Measurements from ENCODE around the gene CC2D1B. TPM values are rescaled to one million over a fixed set of nuclear protein-coding genes. Genes with fewer than 3 reads are reported as not detected.

CC2D1B gene, protein sequence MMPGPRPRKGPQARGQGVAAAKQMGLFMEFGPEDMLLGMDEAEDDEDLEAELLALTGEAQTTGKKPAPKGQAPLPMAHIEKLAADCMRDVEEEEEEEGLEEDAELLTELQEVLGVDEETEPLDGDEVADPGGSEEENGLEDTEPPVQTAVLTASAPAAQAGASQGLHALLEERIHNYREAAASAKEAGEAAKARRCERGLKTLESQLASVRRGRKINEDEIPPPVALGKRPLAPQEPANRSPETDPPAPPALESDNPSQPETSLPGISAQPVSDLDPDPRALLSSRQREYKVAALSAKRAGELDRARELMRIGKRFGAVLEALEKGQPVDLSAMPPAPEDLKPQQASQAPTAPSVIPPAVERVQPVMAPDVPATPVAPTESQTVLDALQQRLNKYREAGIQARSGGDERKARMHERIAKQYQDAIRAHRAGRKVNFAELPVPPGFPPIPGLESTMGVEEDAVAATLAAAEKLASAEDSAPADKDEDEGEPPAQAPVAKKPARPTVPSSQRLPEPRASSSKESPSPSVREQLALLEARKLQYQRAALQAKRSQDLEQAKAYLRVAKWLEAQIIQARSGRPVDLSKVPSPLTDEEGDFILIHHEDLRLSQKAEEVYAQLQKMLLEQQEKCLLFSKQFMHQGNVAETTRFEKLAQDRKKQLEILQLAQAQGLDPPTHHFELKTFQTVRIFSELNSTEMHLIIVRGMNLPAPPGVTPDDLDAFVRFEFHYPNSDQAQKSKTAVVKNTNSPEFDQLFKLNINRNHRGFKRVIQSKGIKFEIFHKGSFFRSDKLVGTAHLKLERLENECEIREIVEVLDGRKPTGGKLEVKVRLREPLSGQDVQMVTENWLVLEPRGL
- 10 to 100 TPM; 27.1 to 33.1 TPM for total RNA-seq

DNA sequence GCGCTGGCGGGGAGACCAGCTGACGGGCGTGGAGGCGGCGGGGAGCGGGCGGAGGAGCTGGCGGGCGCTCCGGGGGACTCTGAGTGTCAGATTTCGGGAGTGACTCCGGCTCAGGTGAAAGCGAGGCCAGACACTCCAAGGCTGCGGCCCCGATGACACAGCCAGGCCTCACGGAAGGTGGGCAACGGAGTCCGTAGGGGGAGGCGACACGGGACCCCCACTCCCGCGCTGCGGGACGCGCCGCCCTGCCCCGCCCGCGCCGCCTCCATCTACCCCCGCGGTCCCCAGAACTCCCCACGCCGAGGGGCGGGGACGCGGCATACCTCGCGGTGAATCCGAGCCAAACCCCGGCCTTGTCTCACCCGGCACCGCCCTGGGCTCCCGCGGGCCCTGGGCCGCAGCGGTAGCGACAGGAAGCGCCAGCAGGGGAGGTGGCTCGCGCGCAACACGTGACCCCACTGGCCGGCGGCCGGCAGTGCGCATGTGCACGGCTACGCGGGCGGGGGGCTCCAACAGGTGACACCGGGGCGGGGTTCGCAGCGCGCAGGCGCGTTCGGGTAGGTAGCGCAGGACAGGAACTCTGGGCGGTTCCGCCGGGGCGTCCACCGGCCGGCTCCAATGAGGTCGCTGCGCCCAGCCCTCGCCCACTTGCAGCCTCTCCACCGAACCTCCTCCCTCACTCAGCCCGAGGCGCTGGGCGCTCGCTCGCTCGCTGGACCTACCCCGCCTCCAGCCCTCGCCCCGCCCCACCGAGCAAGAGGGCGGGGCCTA, at the start of gene CC2D1B:
Gene CC2D1B, minus strand, starts transcription at position 460 of the 771 bp plus-strand sequence. CDS start 1,585 bp downstream, outside the sequence.
- ChIA-PET CTCF (interaction anchor here (0.6 to 2.0 kb wide), 7 partner anchors 38 to 334 kb away, joined by 3 to 7 read pairs (median 3); no protein-coding TSS in a partner anchor), POLR2A (interaction anchor here (0.5 to 3.2 kb wide), 7 partner anchors 9 to 360 kb away, joined by 3 to 21 read pairs (median 4); partner anchors contain the start of genes ORC1, PRPF38A and ZYG11B)
- peak; percentile 100 for DNase-seq
- Mint-ChIP-seq H3K36me3 (peaks cover 20% of the 10 kb centered on the region), H3K27ac (peak within 1 kb of the TSS; percentile 89), H3K9me3 (no peaks in the 10 kb centered on the region), H3K4me1 (ENCODE audit: low read depth) (peaks cover 47% of the 10 kb centered on the region), H3K4me3 (peak within 1 kb of the TSS; percentile 84), H3K27me3 (no peaks in the 10 kb centered on the region)
- intact Hi-C loops (cut with micrococcal nuclease): loop anchor here (1.0 to 10.0 kb wide), 10 partner anchors 38 to 1129 kb away; partner anchors contain the start of genes BTF3L4, CPT2, CZIB and ORC1

DNA sequence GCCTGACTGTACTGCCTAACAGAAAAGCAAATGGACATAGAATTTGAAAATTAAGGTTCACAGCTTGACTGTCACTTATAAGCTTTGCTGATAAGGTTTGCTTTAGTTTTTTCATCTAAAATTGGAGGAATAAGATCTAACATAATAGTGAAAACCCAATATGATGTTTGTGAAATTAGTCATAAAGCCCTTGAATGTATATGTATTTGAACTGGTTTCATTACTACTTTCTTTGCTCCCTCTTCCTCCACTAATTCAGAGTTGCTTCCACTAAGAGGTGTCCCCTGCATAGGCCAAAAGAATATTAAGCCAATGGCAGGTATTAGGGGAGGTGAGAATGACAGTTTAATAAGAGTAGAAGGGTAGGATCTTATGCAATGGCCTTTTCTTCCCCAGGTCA, 48.9 kb upstream of the CC2D1B start:
- POLR2A ChIA-PET: interaction anchor here (2.3 kb wide), 1 partner anchor 11 kb away, joined by 8 read pairs; the partner anchor contains the start of genes ORC1 and PRPF38A
- Mint-ChIP-seq H3K36me3 (peaks cover 70% of the 10 kb centered on the region), H3K4me1 (ENCODE audit: low read depth) (peaks cover 23% of the 10 kb centered on the region), H3K27ac (peak overlapping the region; percentile 45), H3K9me3 (no peaks in the 10 kb centered on the region), H3K4me3 (no peak overlapping the region), H3K27me3 (no peaks in the 10 kb centered on the region)
- intact Hi-C loops (cut with micrococcal nuclease): no loop called here
- CTCF ChIA-PET: no interaction called here
- no peak for DNase-seq

DNA sequence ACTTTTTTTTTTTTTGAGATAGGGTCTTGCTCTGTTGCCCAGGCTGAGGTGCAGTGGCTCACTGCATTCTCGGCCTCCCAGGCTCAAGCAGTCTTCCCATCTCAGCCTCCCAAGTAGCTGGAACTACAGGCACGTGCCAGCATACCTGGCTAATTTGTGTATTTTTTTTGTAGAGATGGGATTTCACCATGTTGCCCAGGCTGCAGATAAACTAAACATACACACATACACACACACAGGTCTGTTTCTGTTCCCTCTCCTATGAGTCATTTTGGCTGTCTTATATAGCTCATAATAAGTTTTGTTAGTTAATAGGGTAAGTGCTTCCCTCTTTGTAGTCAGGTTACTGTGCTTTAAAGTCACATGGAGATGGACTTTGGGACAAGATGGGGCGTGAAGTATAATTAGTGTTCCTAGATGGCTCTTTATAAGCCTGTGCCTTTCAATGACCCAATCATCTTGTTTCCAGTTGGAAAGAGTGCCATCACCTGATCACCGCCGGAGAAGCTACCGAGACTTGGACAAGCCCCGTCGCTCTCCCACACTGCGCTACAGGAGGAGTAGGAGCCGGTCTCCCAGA, 47.5 kb upstream of the CC2D1B start:
- peaks cover 70% of the 10 kb centered on the region for H3K36me3 Mint-ChIP-seq
- no peaks in the 10 kb centered on the region for H3K27me3 Mint-ChIP-seq
- CTCF ChIA-PET: interaction anchor here (1.1 kb wide), 1 partner anchor 10 kb away, joined by 3 read pairs; no protein-coding TSS in a partner anchor
- POLR2A ChIA-PET: interaction anchor here (2.3 kb wide), 1 partner anchor 9 kb away, joined by 8 read pairs; the partner anchor contains the start of genes ORC1 and PRPF38A
- H3K27ac Mint-ChIP-seq: peak overlapping the region; percentile 26
- intact Hi-C loops (cut with micrococcal nuclease): no loop called here
- peaks cover 15% of the 10 kb centered on the region for H3K4me1 Mint-ChIP-seq (ENCODE audit: low read depth)
- DNase-seq: no peak
- no peaks in the 10 kb centered on the region for H3K9me3 Mint-ChIP-seq
- no peak overlapping the region for H3K4me3 Mint-ChIP-seq

DNA sequence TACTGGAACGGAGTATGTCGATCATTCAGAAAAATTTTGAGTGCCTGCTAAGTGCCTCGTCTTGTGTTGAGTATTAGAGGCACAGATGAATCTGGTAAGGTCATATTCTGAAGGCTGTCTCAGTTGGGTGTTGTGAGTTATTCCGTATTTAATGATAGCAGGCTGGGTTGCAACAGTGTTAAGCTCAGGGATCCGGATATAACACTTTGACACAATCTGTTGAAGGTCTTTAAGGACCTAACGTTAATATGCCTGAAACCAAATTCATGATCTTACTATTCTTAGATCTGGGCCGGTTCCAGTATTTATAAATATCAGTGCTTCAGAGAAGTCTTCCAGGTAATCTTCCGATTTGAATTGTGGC, 39.0 kb upstream of the CC2D1B start:
- ChIA-PET CTCF (interaction anchor here (0.8 to 4.6 kb wide), 10 partner anchors 12 to 292 kb away, joined by 3 to 40 read pairs (median 4); no protein-coding TSS in a partner anchor), POLR2A (interaction anchor here (1.0 to 2.4 kb wide), 15 partner anchors 9 to 350 kb away, joined by 3 to 21 read pairs (median 5); partner anchors contain the start of genes BTF3L4, CC2D1B, SHISAL2A and TUT4)
- no peak for DNase-seq
- Mint-ChIP-seq H3K4me1 (ENCODE audit: low read depth) (peaks cover 39% of the 10 kb centered on the region), H3K9me3 (no peaks in the 10 kb centered on the region), H3K4me3 (peak overlapping the region; percentile 100), H3K36me3 (peaks cover 52% of the 10 kb centered on the region), H3K27ac (peak overlapping the region; percentile 96), H3K27me3 (no peaks in the 10 kb centered on the region)
- intact Hi-C loops (cut with micrococcal nuclease): loop anchor here (1.0 to 5.0 kb wide), 8 partner anchors 19 to 349 kb away; partner anchors contain the start of genes BTF3L4, CC2D1B and ZFYVE9

DNA sequence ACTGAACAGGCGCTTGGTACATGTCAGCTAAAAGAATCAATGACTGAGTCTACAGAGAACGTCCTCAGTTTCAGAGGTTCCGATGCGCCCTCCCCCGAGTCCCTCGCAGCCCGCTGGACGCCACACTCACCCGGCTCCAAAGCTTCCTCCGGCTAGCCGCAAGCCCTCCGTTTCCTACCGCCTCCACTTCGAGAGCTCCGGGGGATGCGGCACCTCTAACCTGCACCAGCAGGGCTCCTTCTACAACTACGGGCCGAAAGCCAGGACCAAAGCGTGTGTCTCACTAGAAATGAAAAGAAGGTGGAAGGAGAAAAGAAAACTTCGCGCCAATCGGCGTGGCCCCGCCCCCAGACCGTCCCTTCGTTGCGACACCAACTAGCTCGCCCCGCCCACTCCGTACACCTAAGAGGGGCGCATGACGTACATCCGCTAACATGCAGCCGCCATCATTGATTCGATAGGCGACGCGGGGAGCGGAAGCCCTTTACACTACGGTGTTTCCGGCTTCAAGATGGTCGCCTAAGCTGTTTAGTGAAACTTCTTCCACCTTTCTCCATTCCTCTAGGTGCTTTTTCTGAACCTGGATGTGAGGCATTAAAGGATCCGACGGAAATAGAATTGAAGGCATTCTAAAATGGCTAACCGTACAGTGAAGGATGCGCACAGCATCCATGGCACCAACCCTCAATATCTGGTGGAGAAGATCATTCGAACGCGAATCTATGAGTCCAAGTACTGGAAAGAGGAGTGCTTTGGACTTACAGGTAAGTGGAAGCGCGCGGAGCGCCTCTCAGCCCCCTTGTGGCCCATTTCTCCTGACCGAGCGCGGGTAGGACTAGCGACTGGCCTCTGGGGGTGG, 38.3 kb upstream of the CC2D1B start, which contains the start of the genes ORC1 and PRPF38A:
Gene ORC1, minus strand, starts transcription at position 308 of the 859 bp plus-strand sequence. CDS start 2,200 bp downstream, outside the sequence.
Gene PRPF38A, plus strand, starts transcription at position 487 of the 859 bp plus-strand sequence. Its CDS starts 148 bp downstream, at position 635.
- DNase-seq: peak; percentile 99
- Mint-ChIP-seq H3K4me3 (peak within 1 kb of the TSS; percentile 100), H3K27me3 (no peaks in the 10 kb centered on the region), H3K4me1 (ENCODE audit: low read depth) (peaks cover 39% of the 10 kb centered on the region), H3K27ac (peak within 1 kb of the TSS; percentile 96), H3K9me3 (no peaks in the 10 kb centered on the region), H3K36me3 (peaks cover 56% of the 10 kb centered on the region)
- ChIA-PET POLR2A (interaction anchor here (0.7 to 2.4 kb wide), 20 partner anchors 10 to 372 kb away, joined by 3 to 21 read pairs (median 4); partner anchors contain the start of genes BTF3L4, CC2D1B, SHISAL2A and TUT4), CTCF (interaction anchor here (0.8 to 4.6 kb wide), 13 partner anchors 11 to 293 kb away, joined by 3 to 40 read pairs (median 4); no protein-coding TSS in a partner anchor)
- intact Hi-C loops (cut with micrococcal nuclease): loop anchor here (1.0 to 5.0 kb wide), 8 partner anchors 20 to 348 kb away; partner anchors contain the start of genes BTF3L4, CC2D1B and ZFYVE9

DNA sequence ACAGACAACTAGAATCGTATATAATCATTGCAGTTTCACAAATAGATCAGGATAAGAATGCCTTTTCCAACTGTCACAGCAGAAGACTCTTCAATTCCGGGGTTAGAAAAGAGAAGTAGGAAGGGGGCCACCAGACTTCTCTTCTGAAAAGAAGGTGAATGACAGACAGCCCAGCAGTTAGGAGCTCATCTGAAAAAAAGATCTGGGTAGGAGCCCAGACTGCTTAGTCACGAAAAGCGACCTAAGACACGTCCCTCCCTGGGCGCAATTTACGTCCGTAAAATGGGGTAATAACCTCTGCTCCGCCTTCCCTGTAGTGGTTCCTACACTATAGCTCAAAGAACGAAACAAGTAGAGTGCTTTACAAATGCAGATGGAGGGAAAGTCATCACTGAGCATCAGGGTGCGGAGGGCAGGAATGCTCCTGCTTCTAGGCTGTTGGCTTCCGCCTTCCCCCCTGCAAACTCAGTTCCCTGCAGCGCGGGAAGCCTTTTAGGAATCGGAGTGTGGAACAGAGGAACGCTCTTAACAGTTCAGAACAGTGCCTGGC, 37.6 kb upstream of the CC2D1B start:
- H3K36me3 Mint-ChIP-seq: peaks cover 54% of the 10 kb centered on the region
- no peaks in the 10 kb centered on the region for H3K27me3 Mint-ChIP-seq

DNA sequence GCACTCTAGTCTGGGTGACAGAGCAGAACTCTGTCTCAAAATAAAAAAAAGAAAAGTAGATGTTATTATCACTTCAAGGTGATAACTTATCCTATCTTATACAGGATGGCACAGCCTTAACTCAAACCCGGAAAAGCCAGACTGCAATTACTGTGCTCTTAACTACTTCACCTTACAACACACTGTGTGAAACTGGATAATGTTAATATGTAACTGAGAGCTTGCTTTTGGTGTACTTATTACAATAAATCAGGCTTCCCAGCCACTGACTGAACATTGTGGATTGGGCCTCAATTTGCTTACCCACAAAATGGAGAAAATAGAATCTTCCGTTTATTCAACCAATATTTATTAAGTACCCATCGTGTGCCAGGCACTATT, 36.8 kb upstream of the CC2D1B start:
- no peak overlapping the region for H3K27ac Mint-ChIP-seq
- H3K9me3 Mint-ChIP-seq: no peaks in the 10 kb centered on the region
- POLR2A ChIA-PET: no interaction called here
- CTCF ChIA-PET: interaction anchor here (4.6 kb wide), 1 partner anchor 283 kb away, joined by 40 read pairs; no protein-coding TSS in a partner anchor
- peak overlapping the region; percentile 100 for H3K4me3 Mint-ChIP-seq
- H3K36me3 Mint-ChIP-seq: peaks cover 49% of the 10 kb centered on the region
- intact Hi-C loops (cut with micrococcal nuclease): loop anchor here (5.0 kb wide), 1 partner anchor 261 kb away; the partner anchor contains the start of gene ZFYVE9
- no peaks in the 10 kb centered on the region for H3K27me3 Mint-ChIP-seq
- H3K4me1 Mint-ChIP-seq (ENCODE audit: low read depth): peaks cover 36% of the 10 kb centered on the region
- DNase-seq: no peak

More for the DNA sequence above, 37.6 kb upstream of the CC2D1B start:
- ChIA-PET CTCF (interaction anchor here (0.9 to 4.6 kb wide), 10 partner anchors 15 to 294 kb away, joined by 3 to 40 read pairs (median 4); no protein-coding TSS in a partner anchor), POLR2A (interaction anchor here (0.9 to 2.4 kb wide), 18 partner anchors 11 to 371 kb away, joined by 3 to 21 read pairs (median 6); partner anchors contain the start of genes BTF3L4, CC2D1B, SHISAL2A and TUT4)
- intact Hi-C loops (cut with micrococcal nuclease): loop anchor here (1.0 to 5.0 kb wide), 8 partner anchors 21 to 347 kb away; partner anchors contain the start of genes BTF3L4, CC2D1B and ZFYVE9
- peak; percentile 76 for DNase-seq
- H3K27ac Mint-ChIP-seq: peak overlapping the region; percentile 96
- H3K4me1 Mint-ChIP-seq (ENCODE audit: low read depth): peaks cover 39% of the 10 kb centered on the region
- H3K9me3 Mint-ChIP-seq: no peaks in the 10 kb centered on the region
- peak overlapping the region; percentile 100 for H3K4me3 Mint-ChIP-seq

DNA sequence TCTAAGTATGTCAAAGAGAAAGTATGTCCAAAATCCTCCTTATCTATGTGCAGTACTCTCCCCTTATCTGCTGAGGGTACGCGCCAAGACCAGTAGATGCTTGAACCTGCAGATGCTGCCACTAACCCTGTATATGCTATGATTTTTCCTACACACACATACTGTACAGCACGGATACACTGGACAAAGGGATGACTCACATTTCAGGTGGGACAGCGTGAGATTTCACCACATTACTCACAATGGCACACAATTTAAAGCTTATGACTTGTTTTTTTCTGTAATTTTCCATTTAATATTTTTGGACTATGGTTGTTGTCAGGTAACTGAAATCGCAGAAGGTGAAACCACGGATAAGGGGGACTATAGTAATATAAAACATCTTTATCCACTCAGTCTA, 34.1 kb upstream of the CC2D1B start:
- ChIA-PET CTCF (no interaction called here), POLR2A (interaction anchor here (1.1 kb wide), 1 partner anchor 19 kb away, joined by 3 read pairs; no protein-coding TSS in a partner anchor)
- Mint-ChIP-seq H3K9me3 (no peaks in the 10 kb centered on the region), H3K27me3 (no peaks in the 10 kb centered on the region), H3K36me3 (peaks cover 61% of the 10 kb centered on the region), H3K4me1 (ENCODE audit: low read depth) (peaks cover 17% of the 10 kb centered on the region), H3K4me3 (no peak overlapping the region), H3K27ac (no peak overlapping the region)
- no peak for DNase-seq
- intact Hi-C loops (cut with micrococcal nuclease): loop anchor here (5.0 kb wide), 1 partner anchor 258 kb away; the partner anchor contains the start of gene ZFYVE9

DNA sequence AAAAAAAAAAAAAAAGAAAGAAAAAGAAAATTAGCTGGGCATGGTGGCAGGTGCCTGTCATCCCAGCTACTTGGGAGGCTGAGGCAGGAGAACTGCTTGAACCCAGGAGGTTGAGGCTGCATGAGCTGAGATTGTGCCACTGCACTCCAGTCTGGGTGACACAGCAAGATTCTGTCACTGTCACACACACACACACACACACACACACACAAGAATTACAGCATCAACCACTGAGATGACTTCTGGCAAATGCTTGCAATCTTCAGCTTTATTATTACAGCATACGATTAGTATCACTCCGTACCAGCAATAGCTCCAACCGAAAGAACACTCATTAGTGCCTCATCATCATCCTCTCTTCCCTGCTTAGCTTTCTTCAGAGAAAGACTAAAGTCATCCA, 33.6 kb upstream of the CC2D1B start:
- DNase-seq: no peak
- no peak overlapping the region for H3K4me3 Mint-ChIP-seq
- H3K9me3 Mint-ChIP-seq: no peaks in the 10 kb centered on the region
- H3K4me1 Mint-ChIP-seq (ENCODE audit: low read depth): peaks cover 17% of the 10 kb centered on the region
- ChIA-PET CTCF (no interaction called here), POLR2A (interaction anchor here (0.6 to 1.1 kb wide), 2 partner anchors 18 to 41 kb away, joined by 3 to 4 read pairs; no protein-coding TSS in a partner anchor)
- intact Hi-C loops (cut with micrococcal nuclease): loop anchor here (5.0 kb wide), 1 partner anchor 257 kb away; the partner anchor contains the start of gene ZFYVE9
- no peaks in the 10 kb centered on the region for H3K27me3 Mint-ChIP-seq
- H3K27ac Mint-ChIP-seq: no peak overlapping the region
- peaks cover 65% of the 10 kb centered on the region for H3K36me3 Mint-ChIP-seq

Measured in activated CD4-positive, alpha-beta memory T cell treated with anti-CD3 and anti-CD28 coated beads for 36 hours (primary cell).